MCF 10A (cell line): ENCODE measurements around the gene ORM2. TPM values are rescaled to one million over a fixed set of nuclear protein-coding genes. Genes with fewer than 3 reads are reported as not detected.

Experiments used
- BruUV-seq: library from RNA; stranded (reverse); fragments of 400-500 nt; replicated peaks from 2 replicates; lab custom pipeline; 2021; lab: Mats Ljungman, UMichigan
- CTCF ChIA-PET: fragments of 300-600 bp; sonication (Branson Sonifier 250); formaldehyde crosslinking; extraction: SDS; loops from one replicate; lab custom pipeline; 2021; ENCODE audit warnings: antibody characterized with exemption, inconsistent platforms; lab: Yijun Ruan, JAX
- POLR2A ChIA-PET: fragments of 300-600, 350-650 bp; sonication (Branson Sonifier 250); formaldehyde crosslinking; extraction: SDS; loops from one replicate; lab custom pipeline; 2020; ENCODE audit warnings: antibody characterized with exemption, inconsistent platforms; lab: Yijun Ruan, JAX
- DNase-seq: peaks from one replicate; pipeline ENCODE4 v3.0.0-alpha.2; 2018; ENCODE audit not compliant: unreplicated experiment
- H3K27ac Mint-ChIP-seq: one replicate; pipeline ENCODE4 v1.8.0; 2022; ENCODE audit warnings: mild to moderate bottlenecking, low read depth, mixed read lengths; ENCODE audit not compliant: unreplicated experiment
- H3K27me3 Mint-ChIP-seq: one replicate; pipeline ENCODE4 v1.8.0; 2022; ENCODE audit warnings: mixed read lengths; ENCODE audit not compliant: insufficient read depth, unreplicated experiment
- H3K36me3 Mint-ChIP-seq: one replicate; pipeline ENCODE4 v1.8.0; 2022; ENCODE audit warnings: mild to moderate bottlenecking, moderate library complexity, mixed read lengths; ENCODE audit not compliant: insufficient read depth, unreplicated experiment
- H3K4me1 Mint-ChIP-seq: one replicate; pipeline ENCODE4 v1.8.0; 2022; ENCODE audit warnings: mixed read lengths; ENCODE audit not compliant: insufficient read depth, unreplicated experiment
- H3K4me3 Mint-ChIP-seq: one replicate; pipeline ENCODE4 v1.8.0; 2022; ENCODE audit warnings: mild to moderate bottlenecking, moderate library complexity, mixed read lengths; ENCODE audit not compliant: unreplicated experiment
- H3K9me3 Mint-ChIP-seq: one replicate; pipeline ENCODE4 v1.8.0; 2022; ENCODE audit warnings: mixed read lengths; ENCODE audit not compliant: unreplicated experiment
- CTCF ChIP-seq: fragments of 200-600 bp; IDR thresholded peaks from one replicate; pipeline ENCODE4 v1.8.0; 2022; ENCODE audit warnings: antibody characterized with exemption, mild to moderate bottlenecking; ENCODE audit not compliant: unreplicated experiment
- intact Hi-C: fragments of 100-400 bp; cut with micrococcal nuclease; formaldehyde crosslinking; loops from 2 replicates; pipeline ENCODE4 v1.14.1; 2022
- total RNA-seq: library from RNA; stranded (reverse); gene quantifications from 2 replicates; pipeline ENCODE4 v1.2.3, GENCODE V29; 2022

ORM2 gene
- total RNA-seq, 1 experiment from 2014 or later: not detected

- ChIA-PET CTCF (interaction anchor here (0.6 to 1.4 kb wide), 4 partner anchors 10 to 39 kb away, joined by 3 to 4 read pairs (median 3); no protein-coding TSS in a partner anchor), POLR2A (interaction anchor here (0.5 to 0.7 kb wide), 2 partner anchors 14 to 23 kb away, joined by 3 read pairs; no protein-coding TSS in a partner anchor)
- no peaks in the 10 kb centered on the region for H3K36me3 Mint-ChIP-seq
- peak overlapping the region; percentile 73 for H3K27ac Mint-ChIP-seq
- DNase-seq: no peak
- no peaks in the 10 kb centered on the region for H3K9me3 Mint-ChIP-seq
- TF ChIP-seq CTCF: no peak
- intact Hi-C loops: no loop called here
- no peak overlapping the region for H3K4me3 Mint-ChIP-seq
- BruUV-seq: no TSS peak
- H3K27me3 Mint-ChIP-seq: no peaks in the 10 kb centered on the region
- H3K4me1 Mint-ChIP-seq: peaks cover 36% of the 10 kb centered on the region
These were observed 37.7 kb downstream of the ORM2 start for GRCh38 chr9:114367366-114367765.

GRCh38 chr9:114367772-114368569 lies 38.3 kb downstream of the ORM2 start:
- Mint-ChIP-seq H3K4me1 (peaks cover 36% of the 10 kb centered on the region), H3K4me3 (no peak overlapping the region), H3K27me3 (no peaks in the 10 kb centered on the region), H3K9me3 (no peaks in the 10 kb centered on the region), H3K36me3 (no peaks in the 10 kb centered on the region), H3K27ac (no peak overlapping the region)
- ChIA-PET POLR2A (interaction anchor here (0.5 to 1.7 kb wide), 2 partner anchors 17 to 23 kb away, joined by 3 to 6 read pairs; no protein-coding TSS in a partner anchor), CTCF (interaction anchor here (0.6 to 1.3 kb wide), 5 partner anchors 17 to 38 kb away, joined by 3 to 4 read pairs (median 3); no protein-coding TSS in a partner anchor)
- intact Hi-C loops: no loop called here
- TF ChIP-seq CTCF: no peak
- no TSS peak for BruUV-seq
- no peak for DNase-seq

GRCh38 chr9:114369216-114370130 lies 39.8 kb downstream of the ORM2 start:
- DNase-seq: no peak
- ChIA-PET CTCF (interaction anchor here (0.6 to 1.2 kb wide), 2 partner anchors 16 to 65 kb away, joined by 3 to 4 read pairs; no protein-coding TSS in a partner anchor), POLR2A (interaction anchor here (1.7 kb wide), 1 partner anchor 15 kb away, joined by 6 read pairs; no protein-coding TSS in a partner anchor)
- no peaks in the 10 kb centered on the region for H3K9me3 Mint-ChIP-seq
- H3K4me3 Mint-ChIP-seq: no peak overlapping the region
- peaks cover 26% of the 10 kb centered on the region for H3K4me1 Mint-ChIP-seq
- BruUV-seq: no TSS peak
- intact Hi-C loops: no loop called here
- H3K27ac Mint-ChIP-seq: no peak overlapping the region
- no peak for TF ChIP-seq CTCF
- H3K27me3 Mint-ChIP-seq: no peaks in the 10 kb centered on the region
- H3K36me3 Mint-ChIP-seq: no peaks in the 10 kb centered on the region
